Central memory CD8-positive, alpha-beta T cell (primary cell): Measurements from ENCODE around the gene FARP1.

Source experiments
- ATAC-seq: fragments of 150-1000 bp; cut with Tn5 transposase; replicated peaks from 2 replicates; pipeline ENCODE4 v1.10.0; 2022; ENCODE audit warnings: mild to moderate bottlenecking, moderate FRiP score, moderate number of reproducible peaks; ENCODE audit not compliant: poor library complexity, severe bottlenecking; ENCODE audit errors: extremely low read depth
- DNase-seq, 2 donors: peaks; one replicate each; pipeline ENCODE4 v3.0.0; 2021; ENCODE audit warnings: low spot score in 2 of 2
- H3K27ac Mint-ChIP-seq: one replicate; pipeline ENCODE4 v1.8.0; 2022; ENCODE audit warnings: low read depth, mild to moderate bottlenecking, moderate library complexity, mixed read lengths
- H3K27me3 Mint-ChIP-seq: one replicate; pipeline ENCODE4 v1.8.0; 2022; ENCODE audit warnings: mixed read lengths
- H3K36me3 Mint-ChIP-seq: one replicate; pipeline ENCODE4 v1.8.0; 2022; ENCODE audit warnings: mild to moderate bottlenecking, moderate library complexity, mixed read lengths; ENCODE audit not compliant: insufficient read depth
- H3K4me1 Mint-ChIP-seq: one replicate; pipeline ENCODE4 v1.8.0; 2022; ENCODE audit warnings: mixed read lengths
- H3K4me3 Mint-ChIP-seq: one replicate; pipeline ENCODE4 v1.8.0; 2022; ENCODE audit warnings: mild to moderate bottlenecking, moderate library complexity, mixed read lengths
- H3K9me3 Mint-ChIP-seq: one replicate; pipeline ENCODE4 v1.8.0; 2022; ENCODE audit warnings: mixed read lengths

FARP1 gene

DNA sequence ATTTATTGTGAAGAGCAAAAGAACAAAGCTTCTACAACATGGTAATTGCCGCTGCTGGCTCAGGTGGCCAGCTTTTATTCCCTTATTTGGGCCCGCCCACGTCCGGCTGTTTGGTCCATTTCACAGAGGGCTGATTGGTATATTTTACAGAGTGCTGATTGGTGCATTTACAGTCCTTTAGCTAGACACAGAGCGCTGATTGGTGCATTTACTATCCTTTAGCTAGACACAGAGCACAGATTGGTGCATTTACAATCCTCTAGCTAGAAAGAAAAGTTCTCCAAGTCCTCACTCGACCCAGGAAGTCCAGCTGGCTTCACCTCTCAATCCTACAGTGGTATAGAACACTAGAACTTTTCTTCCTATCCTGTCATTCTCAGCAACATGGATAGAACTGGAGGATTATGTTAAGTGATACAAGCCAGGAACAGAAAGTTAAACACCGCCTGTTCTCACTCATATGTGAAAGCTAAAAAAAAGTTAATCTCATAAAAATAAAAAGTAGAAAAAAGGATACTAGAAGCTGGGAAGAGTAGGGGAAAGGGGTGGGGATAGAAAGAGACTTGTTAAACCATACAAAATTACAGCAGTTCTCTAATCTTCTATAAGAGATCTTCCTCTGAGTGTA, 33.6 kb upstream of the FARP1 start:
- DNase-seq (no peak), ATAC-seq (no peak)
- Mint-ChIP-seq H3K4me3 (no peak overlapping the region), H3K9me3 (no peaks in the 10 kb centered on the region), H3K36me3 (peaks cover 1% of the 10 kb centered on the region), H3K27ac (no peak overlapping the region), H3K4me1 (no peaks in the 10 kb centered on the region), H3K27me3 (no peaks in the 10 kb centered on the region)

DNA sequence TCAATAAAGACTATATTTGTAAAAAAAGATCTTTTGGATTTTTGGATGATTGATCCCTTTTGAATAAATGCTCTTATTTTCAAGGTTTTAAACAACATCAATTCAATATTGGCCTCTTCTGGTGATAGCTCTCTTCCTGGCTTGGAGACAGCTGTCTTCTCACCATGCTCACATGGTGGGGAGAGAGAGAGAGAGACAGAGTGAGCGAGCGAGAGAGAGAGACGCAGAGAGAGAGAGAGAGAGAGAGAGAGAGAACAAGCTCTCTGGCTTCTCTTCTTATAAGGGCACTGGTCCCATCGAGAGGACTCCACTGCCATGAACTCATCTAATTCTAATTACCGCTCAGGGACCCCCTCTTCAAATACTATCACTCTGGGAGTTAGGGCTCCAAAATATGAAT, 32.1 kb upstream of the FARP1 start:
- ATAC-seq: no peak

DNA sequence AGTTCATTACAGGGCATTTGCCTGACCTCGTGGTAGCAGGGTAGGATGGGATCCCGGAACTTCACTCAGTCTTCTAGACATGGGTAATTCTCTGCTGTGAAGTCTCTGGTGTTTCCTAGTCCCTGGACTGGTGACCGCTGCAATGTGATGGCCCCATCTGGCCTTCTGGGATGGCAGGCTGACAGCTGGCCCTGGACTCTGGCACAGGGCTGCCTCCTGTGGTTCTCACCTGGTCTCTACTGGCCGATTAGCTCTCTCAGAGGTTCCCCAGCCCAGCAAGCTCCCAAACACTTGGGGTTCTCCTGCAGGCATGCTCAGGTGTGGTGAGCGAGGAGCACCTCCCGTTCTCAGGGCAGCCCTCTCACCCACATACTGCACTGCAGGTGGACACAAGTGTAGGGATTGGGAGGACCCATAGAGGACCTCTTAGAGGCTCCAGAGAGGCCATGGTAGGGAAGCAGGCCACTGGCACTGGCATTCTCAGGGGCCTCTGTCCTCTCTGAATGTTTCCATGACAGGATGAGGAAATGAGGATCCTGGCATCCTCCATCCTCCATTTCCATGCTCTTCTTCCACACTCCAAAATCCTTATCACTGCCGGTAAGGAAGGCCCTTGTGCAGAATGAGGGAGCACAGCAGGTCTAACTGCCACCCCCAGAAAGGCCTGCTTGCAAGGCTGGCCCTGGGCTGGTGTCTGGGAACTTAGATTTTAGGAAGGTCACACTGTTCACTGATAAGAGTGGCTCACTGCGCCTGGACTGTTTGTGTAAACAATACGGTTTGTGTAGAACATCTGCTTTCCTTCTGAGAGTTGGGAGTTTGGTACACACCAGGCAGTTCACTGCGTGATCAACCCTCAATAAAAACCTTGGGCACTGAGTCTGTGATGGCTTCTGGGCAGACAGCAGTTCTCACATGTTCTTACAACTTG, 31.5 kb upstream of the FARP1 start:
- ATAC-seq: no peak

More for the DNA sequence above, 32.1 kb upstream of the FARP1 start:
- Mint-ChIP-seq H3K4me1 (no peaks in the 10 kb centered on the region), H3K36me3 (peaks cover 1% of the 10 kb centered on the region), H3K4me3 (no peak overlapping the region), H3K27ac (no peak overlapping the region), H3K9me3 (no peaks in the 10 kb centered on the region), H3K27me3 (no peaks in the 10 kb centered on the region)
- no peak for DNase-seq

DNA sequence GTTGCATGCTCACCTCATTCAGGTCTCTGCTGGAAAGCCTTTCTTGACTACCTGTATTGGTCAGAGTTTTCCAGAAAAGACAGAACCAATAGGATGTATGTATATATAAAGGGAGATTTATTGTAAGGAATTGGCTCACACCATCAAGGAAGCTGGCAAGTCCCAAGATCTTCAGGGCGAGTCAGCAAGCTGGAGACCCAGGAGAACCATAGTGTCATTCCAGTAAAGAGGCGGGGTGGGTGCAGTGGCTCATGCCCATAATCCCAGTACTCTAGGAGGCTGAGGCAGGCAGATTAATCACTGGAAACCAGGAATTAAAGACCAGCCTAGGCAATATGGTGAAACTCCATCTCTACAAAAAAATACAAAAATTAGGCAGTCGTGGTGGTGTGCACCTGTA, 30.4 kb upstream of the FARP1 start:
- H3K9me3 Mint-ChIP-seq: no peaks in the 10 kb centered on the region
- ATAC-seq (no peak), DNase-seq (no peak)
- no peaks in the 10 kb centered on the region for H3K27me3 Mint-ChIP-seq
- no peak overlapping the region for H3K27ac Mint-ChIP-seq
- H3K4me1 Mint-ChIP-seq: no peaks in the 10 kb centered on the region
- H3K4me3 Mint-ChIP-seq: no peak overlapping the region
- no peaks in the 10 kb centered on the region for H3K36me3 Mint-ChIP-seq

More for the DNA sequence above, 31.5 kb upstream of the FARP1 start:
- no peak for DNase-seq
- Mint-ChIP-seq H3K9me3 (no peaks in the 10 kb centered on the region), H3K4me1 (no peaks in the 10 kb centered on the region), H3K36me3 (no peaks in the 10 kb centered on the region), H3K27me3 (no peaks in the 10 kb centered on the region), H3K4me3 (no peak overlapping the region), H3K27ac (no peak overlapping the region)

DNA sequence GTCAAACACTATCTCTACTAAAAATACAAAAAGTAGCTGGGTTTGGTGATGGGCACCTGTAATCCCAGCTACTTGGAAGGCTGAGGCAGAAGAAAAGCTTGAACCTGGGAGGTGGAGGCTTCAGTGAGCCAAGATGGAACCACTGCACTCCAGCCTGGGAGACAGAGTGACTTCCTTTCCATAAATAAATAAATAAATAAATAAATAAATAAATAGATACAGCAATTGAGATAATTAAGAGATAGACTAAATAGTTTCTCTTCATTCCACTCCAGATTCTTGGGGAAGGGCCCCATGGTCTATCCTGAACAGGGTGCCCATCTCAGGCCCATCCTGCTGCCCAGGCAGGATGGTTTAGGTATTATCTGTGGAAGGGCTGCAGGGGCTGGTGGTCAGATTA, 24.0 kb upstream of the FARP1 start:
- Mint-ChIP-seq H3K4me3 (no peak overlapping the region), H3K9me3 (peaks cover 10% of the 10 kb centered on the region), H3K27me3 (no peaks in the 10 kb centered on the region), H3K36me3 (no peaks in the 10 kb centered on the region), H3K4me1 (no peaks in the 10 kb centered on the region), H3K27ac (no peak overlapping the region)
- ATAC-seq (no peak), DNase-seq (no peak)

DNA sequence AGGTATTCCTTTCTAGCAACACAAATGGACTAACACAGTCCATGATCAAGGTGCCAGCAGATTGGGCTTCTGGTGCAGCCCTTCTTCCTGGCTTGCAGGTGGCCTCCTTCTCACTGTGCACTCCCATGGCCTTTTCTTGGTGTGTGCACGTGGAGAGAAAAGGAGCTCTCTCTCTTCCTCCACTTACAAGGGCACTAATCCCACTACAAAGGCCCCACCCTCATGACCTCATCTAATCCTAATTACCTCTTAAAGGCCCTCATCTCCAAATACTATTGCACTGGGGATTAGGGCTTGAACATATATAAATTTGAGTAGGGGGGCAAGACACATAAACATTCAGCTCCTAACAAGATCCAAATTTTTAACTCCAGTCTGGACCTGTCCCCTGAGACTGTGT, 19.7 kb upstream of the FARP1 start:
- no peaks in the 10 kb centered on the region for H3K4me1 Mint-ChIP-seq
- H3K9me3 Mint-ChIP-seq: peaks cover 19% of the 10 kb centered on the region
- no peak for ATAC-seq
- no peak for DNase-seq
- H3K36me3 Mint-ChIP-seq: no peaks in the 10 kb centered on the region
- no peak overlapping the region for H3K4me3 Mint-ChIP-seq
- H3K27ac Mint-ChIP-seq: no peak overlapping the region
- H3K27me3 Mint-ChIP-seq: peaks cover 7% of the 10 kb centered on the region

DNA sequence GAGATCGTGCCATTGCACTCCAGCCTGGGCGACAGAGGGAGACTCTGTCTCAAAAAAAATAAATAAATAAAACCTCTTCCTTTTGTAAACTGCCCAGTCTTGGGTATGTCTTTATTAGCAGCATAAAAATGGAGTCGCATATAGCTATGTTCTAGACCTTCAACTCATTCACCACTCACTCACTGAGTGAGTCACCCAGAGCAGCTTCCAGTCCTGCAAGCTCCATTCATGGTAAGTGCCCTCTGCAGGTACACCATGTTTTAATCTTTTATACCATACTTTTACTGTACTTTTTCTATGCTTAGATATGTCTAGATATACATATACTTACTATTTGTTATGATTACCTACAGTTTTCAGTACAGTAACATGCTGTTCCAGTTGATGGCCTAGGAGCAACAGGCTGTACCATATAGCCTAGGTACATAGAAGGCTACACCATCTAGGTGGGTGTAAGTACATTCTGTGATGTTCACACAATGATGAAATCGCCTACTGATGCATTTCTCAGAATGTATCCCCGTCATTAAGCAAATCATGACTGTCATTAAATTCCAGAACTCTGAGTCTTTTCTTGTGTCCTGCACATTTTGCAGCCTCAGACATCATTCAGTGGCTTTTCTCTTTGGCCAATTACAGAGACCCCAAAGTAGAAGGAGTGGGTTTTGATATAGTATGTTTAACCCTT, 13.7 kb upstream of the FARP1 start:
- ATAC-seq (no peak), DNase-seq (no peak)
- Mint-ChIP-seq H3K36me3 (no peaks in the 10 kb centered on the region), H3K9me3 (peaks cover 6% of the 10 kb centered on the region), H3K4me3 (no peak overlapping the region), H3K27me3 (peaks cover 47% of the 10 kb centered on the region), H3K27ac (no peak overlapping the region), H3K4me1 (no peaks in the 10 kb centered on the region)

DNA sequence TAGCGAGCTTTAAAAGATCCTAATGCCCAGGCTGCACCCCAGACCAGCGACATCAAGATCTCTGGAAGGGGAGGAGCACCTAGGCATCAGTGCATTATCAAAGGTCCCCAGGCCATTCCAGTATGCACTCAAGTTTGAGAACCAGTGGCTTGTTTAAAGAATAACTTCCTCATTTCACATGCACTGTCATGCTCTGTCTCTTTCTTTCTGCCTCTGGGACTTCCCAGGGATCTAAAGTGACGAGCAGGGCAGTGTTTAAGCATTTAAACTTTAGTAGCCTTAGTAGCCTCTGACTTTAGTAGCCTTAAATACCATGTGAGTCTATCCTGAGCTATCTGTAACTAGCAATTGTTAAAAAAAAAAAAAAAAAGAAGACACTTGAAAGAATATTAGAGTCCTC, 8.9 kb upstream of the FARP1 start:
- H3K36me3 Mint-ChIP-seq: no peaks in the 10 kb centered on the region
- no peaks in the 10 kb centered on the region for H3K4me1 Mint-ChIP-seq
- ATAC-seq (no peak), DNase-seq (no peak)
- no peak overlapping the region for H3K4me3 Mint-ChIP-seq
- H3K27ac Mint-ChIP-seq: no peak overlapping the region
- H3K27me3 Mint-ChIP-seq: peaks cover 63% of the 10 kb centered on the region
- H3K9me3 Mint-ChIP-seq: no peaks in the 10 kb centered on the region

DNA sequence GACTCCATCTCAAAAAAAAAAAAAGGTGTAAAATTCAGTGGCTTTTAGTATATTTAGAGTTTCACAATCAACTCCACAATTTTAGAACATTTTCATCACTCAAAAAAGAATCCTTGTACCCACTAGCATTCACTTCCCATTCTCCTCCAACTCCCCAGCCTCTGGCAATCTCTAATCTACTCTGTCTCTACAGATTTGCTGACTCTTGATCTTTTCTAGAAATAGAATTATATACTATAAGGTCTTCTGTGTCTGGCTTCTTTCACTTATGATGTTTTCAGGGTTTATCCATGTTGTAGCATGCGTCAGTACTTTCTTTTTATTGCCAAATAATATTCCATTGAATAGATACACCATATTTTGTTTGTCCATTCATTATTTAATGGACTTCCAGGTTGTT, 8.0 kb upstream of the FARP1 start:
- H3K4me3 Mint-ChIP-seq: no peak overlapping the region
- no peaks in the 10 kb centered on the region for H3K36me3 Mint-ChIP-seq
- no peaks in the 10 kb centered on the region for H3K4me1 Mint-ChIP-seq
- no peak overlapping the region for H3K27ac Mint-ChIP-seq
- peaks cover 69% of the 10 kb centered on the region for H3K27me3 Mint-ChIP-seq
- H3K9me3 Mint-ChIP-seq: no peaks in the 10 kb centered on the region
- DNase-seq (no peak), ATAC-seq (no peak)

DNA sequence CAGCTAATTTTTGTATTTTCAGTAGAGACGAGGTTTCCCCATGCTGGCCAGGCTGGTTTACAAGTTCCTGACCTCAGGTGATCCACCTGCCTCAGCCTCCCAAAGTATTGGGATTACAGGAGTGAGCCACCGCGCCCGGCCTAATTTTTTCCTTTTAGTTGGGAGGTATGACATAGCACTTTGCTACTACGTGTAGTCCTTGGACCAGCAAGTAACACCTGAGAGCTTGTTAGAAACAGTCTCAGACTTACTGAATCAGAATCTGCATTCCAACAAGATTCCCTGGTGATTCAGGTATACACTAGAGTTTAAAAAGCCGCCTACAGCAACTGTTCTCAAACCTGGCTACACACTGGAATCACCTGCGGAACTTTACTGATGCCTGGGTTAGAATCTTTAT, 1.8 kb upstream of the FARP1 start:
- Mint-ChIP-seq H3K4me3 (no peak overlapping the region), H3K27ac (no peak overlapping the region), H3K27me3 (peaks cover 69% of the 10 kb centered on the region)

DNA sequence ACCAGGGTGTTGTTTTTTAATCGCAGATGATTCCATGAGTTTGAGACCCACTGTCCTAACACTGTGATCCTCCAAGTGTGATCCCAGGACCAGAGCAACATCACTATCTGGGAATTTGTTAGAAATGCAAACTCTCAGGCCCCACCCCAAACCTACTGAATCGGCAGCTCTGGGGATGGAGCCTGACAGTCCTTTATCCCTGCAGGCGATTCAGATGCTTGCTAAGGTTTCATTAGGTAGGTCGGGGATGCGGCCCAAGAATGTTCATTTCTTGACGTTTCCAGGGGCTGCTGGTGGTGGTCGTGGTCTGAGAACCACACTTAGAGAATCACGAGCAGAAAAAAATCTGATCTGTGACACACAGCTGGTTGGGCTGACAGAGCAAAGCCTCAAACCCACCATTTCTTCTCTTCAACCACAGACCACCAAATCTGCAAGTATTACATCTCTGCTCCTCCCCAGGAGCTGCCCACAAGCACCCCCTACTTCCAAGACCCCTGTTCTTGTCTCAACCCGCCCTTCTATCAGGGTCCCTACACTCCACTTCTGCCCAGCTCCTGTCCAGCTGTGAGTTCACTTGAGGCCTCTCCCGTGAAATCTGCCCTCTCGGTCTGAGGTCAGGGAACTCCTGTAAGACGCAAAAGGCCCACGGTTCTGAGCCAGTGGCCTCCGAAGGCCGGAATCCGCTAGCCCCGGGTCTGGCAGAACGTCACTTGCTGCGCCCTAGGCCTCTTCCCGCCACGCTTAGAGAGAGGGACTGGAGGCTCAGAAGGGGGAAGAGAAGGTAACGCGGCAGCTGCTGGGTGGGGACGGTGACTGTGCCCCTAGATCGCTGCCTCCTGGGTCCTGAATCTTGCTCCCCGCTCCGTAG, 1.1 kb upstream of the FARP1 start:
- peaks cover 69% of the 10 kb centered on the region for H3K27me3 Mint-ChIP-seq
- no peaks in the 10 kb centered on the region for H3K36me3 Mint-ChIP-seq
- no peak overlapping the region for H3K27ac Mint-ChIP-seq
- DNase-seq (no peak), ATAC-seq (peak; percentile 16)
- peak overlapping the region; percentile 62 for H3K4me3 Mint-ChIP-seq
- H3K9me3 Mint-ChIP-seq: no peaks in the 10 kb centered on the region
- peaks cover 4% of the 10 kb centered on the region for H3K4me1 Mint-ChIP-seq

More for the DNA sequence above, 1.8 kb upstream of the FARP1 start:
- Mint-ChIP-seq H3K4me1 (peaks cover 4% of the 10 kb centered on the region), H3K36me3 (no peaks in the 10 kb centered on the region), H3K9me3 (no peaks in the 10 kb centered on the region)
- DNase-seq (no peak), ATAC-seq (no peak)

DNA sequence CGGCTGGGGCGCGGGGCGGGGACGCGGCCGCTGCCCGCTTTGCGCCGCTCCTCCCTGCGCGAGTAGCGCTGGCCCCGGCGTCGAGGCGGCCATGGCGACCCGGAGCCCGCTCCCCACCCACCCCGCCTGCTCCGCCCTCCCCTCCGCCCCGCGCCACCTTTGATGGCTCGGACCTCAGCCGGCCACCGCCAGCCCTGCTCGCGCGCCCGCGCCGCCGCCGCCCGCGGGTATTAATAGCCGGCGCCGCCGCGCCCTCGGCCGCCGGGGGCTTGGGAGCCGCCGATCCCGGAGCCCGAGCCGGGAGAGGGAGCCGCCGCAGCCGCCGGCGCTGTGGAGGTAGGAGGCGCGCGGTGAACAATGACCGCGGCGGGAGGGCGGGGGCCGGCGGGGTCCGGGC, 261 bp downstream of the FARP1 start:
- DNase-seq: no peak
- no peak overlapping the region for H3K27ac Mint-ChIP-seq
- H3K4me3 Mint-ChIP-seq: no peak overlapping the region
- H3K9me3 Mint-ChIP-seq: no peaks in the 10 kb centered on the region
- peaks cover 4% of the 10 kb centered on the region for H3K4me1 Mint-ChIP-seq
- no peak for ATAC-seq
- no peaks in the 10 kb centered on the region for H3K36me3 Mint-ChIP-seq
- H3K27me3 Mint-ChIP-seq: peaks cover 71% of the 10 kb centered on the region
